DMS 273 (cell line): Measurements from ENCODE around the gene ZNF783.
A peak's percentile ranks its signal among the peaks of the same experiment; 100 is the strongest.
"Not testable (repeated sequence)": the region's sequence is repeated elsewhere in the genome, so short reads cannot be mapped to it uniquely, and the experiment has no call there.

ENCODE experiments used
- DNase-seq: peaks from one replicate; lab custom pipeline; 2025; ENCODE audit not compliant: unreplicated experiment; lab: John Stamatoyannopoulos, UW

Gene ZNF783

DNA sequence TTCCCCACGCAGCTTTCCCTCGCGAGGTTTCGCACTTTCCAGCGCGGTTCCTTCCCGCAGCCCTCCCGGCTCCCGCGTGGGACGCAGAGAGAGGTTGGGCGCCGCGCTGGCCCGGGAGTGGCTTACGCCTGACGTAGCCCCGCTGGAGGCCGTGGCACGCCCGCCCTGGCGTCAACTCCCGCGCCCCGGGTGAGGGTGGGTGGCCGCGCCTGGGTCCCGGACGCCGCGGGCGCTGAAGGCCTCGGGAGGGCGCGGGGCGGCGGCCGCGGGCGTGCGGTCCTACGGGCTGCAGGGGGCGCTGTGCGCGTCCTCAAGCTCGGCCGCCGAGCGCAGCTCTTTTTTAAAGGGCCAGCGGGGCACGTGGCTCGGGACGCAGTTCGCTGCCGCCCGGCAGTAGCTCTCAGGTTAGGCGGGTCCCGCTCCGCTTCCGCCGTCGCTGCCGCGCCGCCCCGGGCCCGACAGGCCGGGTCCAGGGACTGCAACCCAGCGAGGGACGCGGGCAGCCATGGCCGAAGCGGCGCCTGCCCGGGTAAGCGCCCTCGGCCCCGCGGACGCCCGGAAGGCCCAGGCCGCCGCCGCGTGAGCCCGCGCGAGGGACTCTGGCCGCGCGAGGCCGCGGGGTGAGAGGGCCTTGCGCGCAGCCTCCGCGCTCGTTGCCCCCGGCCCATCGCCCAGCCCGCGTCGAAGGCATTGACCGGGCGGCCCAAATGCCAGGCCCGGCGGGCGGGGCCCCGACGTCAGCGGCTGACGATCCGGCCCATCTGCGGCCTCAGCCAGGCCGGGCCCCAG is at the start of gene ZNF783:
Gene ZNF783, plus strand, starts transcription at position 368 of the 789 bp plus-strand sequence. Its CDS starts 138 bp downstream, at position 506.
- DNase-seq = peak; percentile 99

DNA sequence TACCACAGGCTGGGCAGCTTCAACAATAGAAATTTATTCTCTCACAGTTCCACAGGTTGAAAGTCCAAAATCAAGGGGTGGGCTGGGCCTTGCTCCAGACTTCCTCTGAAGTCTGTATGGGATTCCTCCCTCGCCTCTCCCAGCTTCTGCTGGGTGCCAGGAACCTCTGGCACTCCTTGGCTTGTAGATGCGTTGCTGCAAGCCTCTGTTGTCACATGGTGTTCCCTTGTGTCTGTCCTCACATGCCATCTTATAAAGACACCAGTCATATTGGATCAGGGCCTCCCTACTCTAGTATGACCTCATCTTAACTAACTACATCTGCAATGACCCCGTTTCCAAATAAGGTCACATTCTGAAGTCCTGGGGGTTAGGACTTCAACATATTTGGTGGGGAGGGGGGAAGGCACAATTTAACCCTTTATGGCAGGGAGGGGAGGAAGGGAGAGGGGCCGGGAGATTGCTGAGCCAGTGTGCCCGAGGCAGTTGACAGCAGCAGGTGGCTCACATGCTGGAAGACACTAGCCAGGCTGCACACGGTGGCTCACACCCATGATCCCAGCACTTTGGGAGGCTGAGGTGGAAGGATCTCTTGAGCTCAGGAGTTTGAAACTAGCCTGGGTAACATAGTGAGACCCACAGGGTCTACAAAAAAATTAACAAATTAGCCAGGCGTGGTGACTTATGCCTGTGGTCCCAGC is 47.8 kb upstream of the ZNF783 start:
- no peak for DNase-seq

DNA sequence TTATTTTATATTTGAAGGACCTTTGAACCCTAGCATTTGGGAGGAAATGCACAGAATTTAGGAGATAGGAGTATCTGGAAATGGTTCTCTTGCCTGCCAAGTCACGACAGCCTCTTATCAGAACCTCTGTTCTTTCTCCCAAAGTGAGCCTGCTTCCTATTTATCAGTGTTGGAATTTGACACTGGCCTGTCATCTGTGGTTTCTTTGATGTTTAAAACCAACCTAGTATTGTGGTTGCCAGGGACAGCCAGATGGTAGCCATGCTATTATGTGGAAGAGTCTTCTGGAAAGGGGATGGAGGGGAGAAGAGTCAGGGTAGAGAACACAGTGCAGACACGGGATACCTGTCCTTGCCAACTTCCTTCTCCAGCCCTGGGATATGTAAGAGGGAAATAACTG is 45.6 kb upstream of the ZNF783 start:
- DNase-seq = no peak

DNA sequence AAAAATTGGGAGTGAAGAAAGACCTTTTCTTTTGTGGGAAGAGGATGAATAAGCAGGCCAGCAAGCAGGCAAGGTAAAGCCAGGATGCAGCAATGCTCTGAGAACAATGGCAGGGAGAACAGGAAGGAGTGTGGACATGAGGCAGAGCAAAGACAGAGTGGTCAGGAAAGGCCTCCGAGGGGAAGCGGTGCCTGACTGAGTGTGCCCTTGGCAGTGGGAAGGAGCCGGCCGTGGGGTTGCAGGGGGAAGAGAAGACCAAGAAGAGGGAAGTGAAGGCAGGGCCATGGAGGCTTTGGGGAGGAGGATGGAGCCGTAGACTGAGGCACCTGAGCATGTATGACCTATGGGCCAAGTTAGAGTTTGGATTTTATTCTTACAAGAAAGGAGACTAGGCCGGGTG is 44.4 kb upstream of the ZNF783 start:
- no peak for DNase-seq

DNA sequence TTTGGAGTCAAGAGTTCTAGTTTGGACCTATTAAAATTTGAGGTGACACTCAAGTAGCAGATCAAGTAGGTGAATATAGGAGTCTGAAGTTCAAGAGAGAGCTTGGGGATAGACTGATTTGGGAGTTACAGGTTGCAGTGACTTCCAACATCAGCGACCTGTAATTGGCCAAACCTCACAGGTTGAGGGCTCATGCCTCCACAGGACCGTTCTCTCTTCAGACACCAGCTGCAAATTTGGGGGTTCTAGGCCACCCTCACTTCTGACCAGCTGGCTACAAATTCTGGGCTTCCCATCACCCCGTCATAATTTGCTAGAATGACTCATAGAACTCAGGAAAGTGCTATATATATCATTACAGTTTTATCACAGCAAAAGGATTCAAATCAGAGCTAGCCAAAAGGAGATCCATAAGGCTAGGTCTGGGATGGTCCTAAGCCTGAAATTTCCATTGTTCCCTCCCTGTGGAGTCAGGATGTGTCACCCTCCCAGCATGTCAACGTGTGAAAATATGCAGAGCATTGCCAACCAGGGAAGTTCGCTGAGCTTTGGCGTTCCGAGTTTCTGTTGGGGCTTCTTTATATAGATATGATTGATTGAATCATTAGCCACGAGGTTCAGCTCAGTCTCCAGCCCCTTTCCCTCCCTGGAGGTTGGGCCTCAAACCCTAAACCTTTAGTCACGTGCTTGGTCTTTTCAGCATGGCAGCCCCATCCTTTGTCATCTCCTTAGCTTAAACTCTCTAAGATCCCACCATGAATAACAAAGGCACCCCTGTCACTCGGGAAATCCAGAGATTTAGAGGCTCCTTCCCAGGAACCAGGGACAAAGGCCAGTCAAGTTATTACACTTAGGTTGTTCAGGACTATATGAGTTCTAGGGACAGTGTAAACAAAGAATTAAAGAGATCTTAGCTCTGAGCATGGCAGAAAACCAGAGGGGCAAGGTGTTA is 43.3 kb upstream of the ZNF783 start:
- DNase-seq = no peak

DNA sequence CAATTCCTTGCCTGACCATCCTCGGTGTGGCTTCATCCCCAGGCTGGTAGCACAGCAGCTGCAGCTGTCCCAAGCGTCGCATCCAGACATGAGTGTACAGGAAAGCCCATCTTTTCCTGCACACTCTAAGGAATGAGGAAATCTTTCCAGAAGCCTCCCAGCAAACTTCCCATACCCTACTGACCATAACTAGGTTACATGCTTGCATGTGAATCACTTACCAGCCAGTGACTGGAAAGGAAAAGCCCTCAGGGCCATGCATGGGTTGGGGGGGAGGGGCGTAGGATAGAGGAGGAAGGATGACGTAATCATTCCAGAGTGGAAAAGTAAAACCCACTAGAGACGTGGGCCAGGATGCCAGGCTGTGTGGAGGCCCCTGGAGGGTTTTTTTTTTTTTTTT is 41.5 kb upstream of the ZNF783 start:
- DNase-seq = no peak

DNA sequence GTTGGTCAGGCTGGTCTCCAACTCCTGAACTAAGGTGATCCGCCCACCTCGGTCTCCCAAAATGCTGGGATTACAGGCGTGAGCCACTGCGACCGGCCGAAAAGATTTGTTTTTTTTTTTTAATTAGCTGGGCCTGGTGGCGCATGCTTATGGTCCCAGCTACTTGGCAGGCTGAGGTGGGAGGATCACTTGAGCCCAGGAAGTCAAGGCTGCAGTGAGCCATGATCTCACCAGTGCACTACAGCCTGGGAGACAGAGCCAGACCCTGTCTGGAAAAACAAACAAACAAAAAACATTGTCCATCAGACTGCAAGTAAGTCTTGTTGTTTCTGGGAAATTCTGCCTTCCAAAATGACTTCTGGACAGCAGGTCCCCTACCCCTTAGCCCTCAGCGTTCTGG is 38.8 kb upstream of the ZNF783 start:
- no peak for DNase-seq

DNA sequence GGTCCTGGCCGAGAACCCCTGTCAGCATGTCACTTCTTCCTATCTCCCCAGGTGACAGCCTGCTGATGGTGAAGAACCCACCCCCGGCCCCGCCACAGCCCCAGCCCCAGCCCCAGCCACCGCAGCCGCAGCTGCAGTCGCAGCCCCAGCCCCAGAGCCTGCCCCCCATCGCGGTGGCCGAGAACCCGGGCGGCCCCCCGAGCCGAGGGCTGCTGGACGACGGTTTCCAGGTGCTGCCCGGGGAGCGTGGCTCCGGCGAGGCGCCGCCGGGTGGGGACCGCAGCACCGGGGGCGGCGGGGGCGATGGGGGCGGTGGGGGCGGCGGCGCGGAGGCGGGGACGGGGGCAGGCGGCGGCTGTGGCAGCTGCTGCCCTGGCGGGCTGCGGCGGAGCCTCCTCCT is 38.2 kb upstream of the ZNF783 start:
- DNase-seq = no peak

DNA sequence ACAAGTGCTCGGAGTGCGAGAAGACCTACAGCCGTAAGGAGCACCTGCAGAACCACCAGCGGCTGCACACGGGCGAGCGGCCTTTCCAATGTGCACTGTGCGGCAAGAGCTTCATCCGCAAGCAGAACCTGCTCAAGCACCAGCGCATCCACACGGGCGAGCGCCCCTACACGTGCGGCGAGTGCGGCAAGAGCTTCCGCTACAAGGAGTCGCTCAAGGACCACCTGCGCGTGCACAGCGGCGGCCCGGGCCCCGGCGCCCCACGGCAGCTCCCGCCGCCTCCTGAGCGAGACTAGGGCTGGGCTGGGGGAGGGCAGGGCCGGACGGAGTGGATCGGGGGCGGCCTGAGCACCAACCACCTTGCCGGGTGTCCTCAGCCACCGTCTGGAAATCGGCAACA is 37.6 kb upstream of the ZNF783 start:
- DNase-seq = no peak

DNA sequence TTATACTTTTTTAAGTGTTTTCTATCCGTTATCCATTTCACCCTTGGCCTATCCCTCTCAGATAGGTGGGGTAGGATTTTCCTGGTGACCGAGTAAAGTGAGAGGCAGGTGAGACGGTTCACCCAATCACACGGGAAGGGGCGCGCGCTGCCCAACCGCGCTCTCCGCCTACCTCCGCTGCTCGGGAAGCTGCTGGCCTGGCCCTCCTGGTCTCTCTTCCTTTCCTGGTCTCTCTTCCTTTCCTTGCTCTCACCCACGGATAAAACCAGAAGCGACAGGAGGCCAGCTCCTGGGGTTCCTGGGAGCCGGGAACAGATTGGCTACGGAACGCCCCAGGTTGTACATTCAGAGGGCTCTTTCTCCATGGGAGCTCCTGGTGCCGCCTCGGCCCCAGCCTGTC is 36.9 kb upstream of the ZNF783 start:
- no peak for DNase-seq

DNA sequence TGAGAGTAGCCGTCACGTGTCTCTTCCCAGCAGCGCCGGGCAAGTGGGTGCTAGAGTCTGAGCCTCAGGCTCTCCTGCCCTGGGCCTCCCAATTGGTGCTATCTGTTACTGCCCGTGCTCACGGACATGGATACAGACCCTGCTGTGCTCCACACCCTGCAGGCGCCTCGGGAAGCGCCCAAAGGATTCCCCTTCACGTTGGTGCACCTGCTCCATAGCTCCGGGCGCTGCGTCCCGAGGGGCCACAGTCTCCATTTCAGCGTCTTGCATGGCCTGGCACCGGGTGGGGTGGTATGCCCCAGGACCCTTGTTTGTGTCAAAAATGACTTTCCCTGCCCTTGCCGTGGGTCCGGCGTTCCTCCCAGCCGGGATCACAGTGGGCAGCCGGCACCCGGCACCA is 36.3 kb upstream of the ZNF783 start:
- DNase-seq = no peak

DNA sequence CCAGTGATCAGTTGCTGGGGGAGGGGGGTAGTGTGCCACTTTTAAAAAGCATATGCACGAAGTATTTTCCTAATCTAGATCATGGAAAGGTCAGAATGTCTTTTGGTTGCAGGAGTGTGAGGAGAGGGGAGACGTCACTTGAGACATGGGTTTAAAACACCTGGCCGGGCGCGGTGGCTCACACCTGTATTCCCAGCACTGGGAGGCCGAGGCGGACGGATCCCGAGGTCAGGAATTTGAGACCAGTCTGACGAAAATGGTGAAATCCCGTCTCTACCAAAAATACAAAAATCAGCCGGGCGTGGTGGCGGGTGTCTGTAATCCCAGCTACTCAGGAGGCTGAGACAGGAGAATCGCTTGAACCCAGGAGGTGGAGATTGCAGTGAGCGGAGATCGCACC is 35.6 kb upstream of the ZNF783 start:
- not testable (repeated sequence) for DNase-seq

DNA sequence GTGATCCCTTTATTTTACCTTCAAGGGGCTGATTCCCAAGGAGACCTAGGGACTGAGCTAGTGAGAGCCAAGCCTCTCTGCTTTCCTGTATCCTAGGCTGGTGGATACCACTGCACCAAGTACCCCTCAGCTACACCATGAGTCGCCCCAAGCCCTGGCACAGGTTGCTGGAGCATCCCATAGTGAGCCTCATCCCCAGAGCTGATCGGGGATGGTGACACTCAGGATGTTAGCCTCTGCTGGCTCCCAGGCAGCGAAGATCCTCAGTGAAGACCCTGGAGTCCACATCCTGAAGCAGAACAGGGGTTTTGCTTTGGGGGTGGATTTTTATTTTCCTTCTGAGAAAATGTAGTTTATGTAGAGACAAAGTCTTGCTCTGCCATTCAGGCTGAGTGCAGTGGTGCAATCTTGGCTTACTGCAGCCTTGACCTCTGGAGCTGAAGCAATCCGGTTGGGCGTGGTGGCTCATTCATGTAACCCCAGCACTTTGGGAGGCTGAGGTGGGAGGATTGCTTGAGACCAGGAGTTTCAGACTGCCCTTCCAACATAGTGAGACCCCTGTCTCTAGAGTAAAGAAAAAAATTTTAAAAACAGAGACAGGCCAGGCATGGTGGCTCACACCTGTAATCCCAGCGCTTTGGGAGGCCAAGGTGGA is 35.0 kb upstream of the ZNF783 start:
- no peak for DNase-seq

DNA sequence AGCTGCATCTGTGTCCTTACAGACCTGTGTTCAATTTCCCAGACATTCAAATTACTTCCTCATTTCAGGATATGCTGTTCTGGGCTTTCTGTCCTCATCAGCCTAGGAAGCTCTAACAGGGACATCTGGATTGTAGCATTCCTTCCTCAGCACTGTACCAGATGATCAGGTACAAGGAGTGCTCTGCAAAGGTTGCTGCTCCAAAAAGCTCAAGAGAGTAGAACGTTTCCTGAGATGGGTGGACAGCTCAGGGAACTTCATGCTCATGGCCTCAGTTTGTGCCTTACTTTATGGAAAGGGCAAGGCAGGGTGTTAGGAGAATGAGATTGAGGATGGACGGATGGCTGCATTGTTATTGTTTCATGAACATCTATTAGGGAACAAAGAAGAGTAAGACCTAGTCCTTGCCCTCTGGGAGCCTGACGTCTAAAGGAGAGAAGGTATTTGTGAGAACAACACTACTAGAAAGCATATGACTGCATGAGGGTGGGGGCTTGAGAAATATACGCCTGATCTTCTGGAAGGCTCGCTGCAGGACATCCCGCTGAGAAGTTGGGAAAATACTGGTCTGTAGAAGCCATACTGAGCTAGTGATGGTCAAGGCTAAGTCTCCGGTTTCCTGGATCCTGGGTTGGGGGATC is 33.0 kb upstream of the ZNF783 start:
- peak; percentile 78 for DNase-seq

DNA sequence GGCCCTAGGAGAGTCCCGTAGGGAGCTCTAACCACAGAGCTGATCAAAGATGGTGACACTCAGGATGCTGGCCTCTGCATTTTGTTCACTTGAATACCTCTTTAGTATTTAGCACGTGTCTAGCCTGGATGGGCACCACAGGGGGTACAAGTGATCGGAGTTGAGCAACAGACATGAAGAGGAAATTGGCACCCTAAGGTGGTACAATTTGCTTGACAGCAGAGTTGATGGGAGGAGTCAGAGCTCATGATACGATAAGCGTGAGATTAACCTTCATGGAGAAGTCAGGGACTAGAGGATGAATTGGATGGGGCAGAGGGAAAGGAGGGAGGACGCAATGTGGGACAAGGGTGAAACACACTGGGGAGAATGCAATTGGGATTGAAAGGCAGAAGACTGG is 32.5 kb upstream of the ZNF783 start:
- peak; percentile 74 for DNase-seq

DNA sequence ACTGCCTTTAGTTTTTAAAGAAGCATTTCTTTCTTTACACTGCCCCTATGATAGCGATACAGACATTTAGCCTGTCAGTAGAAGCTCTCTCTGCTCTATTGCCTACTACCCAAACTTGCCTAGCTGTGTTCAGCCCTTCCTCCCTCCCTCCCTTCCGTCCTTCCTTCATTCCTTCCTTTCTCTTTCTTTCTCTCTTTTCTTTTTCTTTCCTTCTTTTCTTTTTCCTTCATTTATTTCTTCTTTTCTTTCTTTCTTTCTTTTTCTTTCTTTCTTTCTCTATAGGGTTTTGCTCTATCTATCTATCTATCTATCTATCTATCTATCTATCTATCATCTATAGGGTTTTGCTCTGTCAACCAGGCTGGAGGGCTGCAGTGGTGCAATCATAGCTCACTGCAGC is 29.6 kb upstream of the ZNF783 start:
- no peak for DNase-seq

DNA sequence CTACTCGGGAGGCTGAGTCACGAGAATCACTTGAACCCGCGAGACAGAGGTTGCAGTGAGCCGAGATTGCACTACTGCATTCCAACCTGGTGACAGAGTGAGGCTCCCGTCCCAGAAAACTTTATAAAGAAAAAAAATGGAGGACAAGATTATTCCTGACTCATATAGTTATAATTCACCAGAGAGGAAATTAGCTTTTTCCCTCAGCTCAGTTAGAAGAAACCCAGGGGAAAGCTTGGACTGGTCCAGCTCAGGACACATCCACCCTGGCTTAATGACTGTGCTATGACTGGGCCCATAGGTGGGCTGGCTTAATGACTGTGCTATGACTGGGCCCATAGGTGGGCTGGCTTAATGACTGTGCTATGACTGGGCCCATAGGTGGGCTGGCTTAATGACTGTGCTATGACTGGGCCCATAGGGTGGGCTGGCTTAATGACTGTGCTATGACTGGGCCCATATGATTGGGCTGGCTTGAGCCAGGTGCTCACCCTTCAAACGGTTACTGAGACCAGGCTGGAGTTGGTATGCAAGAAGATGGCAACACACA is 28.3 kb upstream of the ZNF783 start:
- DNase-seq = not testable (repeated sequence)

DNA sequence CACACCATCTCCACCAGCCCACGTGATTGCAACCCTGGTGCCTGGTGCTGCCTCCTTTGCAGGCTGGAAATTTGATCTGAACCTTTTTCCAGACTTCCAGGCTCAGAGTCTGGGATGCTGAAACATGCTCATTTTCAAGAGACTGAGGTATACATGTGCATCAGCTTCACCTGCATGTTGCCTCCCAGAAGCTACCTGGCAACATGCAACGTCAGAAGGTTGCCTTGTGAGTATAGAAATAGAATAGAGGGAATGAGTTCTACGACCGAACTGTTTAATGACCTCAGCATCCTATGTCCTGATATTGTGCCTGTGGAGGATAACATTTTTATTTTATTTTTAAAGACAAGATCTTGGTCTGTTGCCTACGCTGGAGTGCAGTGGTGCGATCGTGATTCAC is 24.5 kb upstream of the ZNF783 start:
- no peak for DNase-seq

DNA sequence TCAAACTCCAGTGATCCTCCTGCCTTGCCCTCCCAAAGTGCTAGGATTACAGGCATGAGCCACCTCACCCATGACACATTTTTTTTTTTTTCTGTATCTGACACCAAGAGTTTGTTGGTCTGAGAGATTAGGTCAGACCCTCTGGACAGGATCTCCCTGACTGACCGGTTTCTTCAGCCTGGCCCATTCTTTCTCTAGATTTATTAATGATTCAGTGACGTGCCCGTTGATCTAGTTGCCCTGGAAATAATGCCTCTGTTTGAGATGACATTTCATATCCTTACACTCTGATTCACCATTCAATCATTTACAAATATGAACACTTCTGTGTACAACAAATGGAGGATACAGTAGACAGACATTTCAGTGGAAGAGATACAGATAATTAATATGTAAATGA is 23.9 kb upstream of the ZNF783 start:
- no peak for DNase-seq
